Sigmoid colon (tissue), 7 donors: ENCODE measurements around the gene MCCC2. TPM values are rescaled to one million over a fixed set of nuclear protein-coding genes. Genes with fewer than 3 reads are reported as not detected.

Experiments
- DNase-seq: peaks from one replicate; pipeline ENCODE4 v3.0.0-alpha.2; 2019
- H3K27ac ChIP-seq, 4 donors: fragments of 200-600 bp; sonication (generic); one replicate each; pipeline ENCODE4 v1.5.1; 2016 to 2019; ENCODE audit warnings: mild to moderate bottlenecking in 1 of 4
- H3K27me3 ChIP-seq, 3 donors: fragments of 200-600 bp; sonication (generic); one replicate each; pipeline ENCODE4 v1.5.1; 2019; ENCODE audit warnings: mild to moderate bottlenecking in 1 of 3
- H3K36me3 ChIP-seq, 4 donors: fragments of 200-600 bp; sonication (generic); one replicate each; pipeline ENCODE4 v1.5.1; 2016 to 2019
- H3K4me1 ChIP-seq, 4 donors: fragments of 200-600 bp; sonication (generic); one replicate each; pipeline ENCODE4 v1.5.1; 2017 to 2019
- H3K4me3 ChIP-seq, 4 donors: fragments of 200-600 bp; sonication (generic); one replicate each; pipeline ENCODE4 v1.5.1; 2017 to 2019; ENCODE audit warnings: mild to moderate bottlenecking in 2 of 4, moderate library complexity in 1 of 4
- H3K9me3 ChIP-seq, 4 donors: fragments of 200-600 bp in 3 of 4; sonication (generic) in 3 of 4; one replicate each; pipeline versions ENCODE4 v1.5.1 to v1.6.1; 2013 to 2019
- CTCF ChIP-seq, 4 experiments: fragments of 450-650 bp in 3 of 4; fragments of 200-600 bp in 1 of 4; IDR thresholded peaks; one replicate each; pipeline ENCODE4 v1.5.1; 2016 to 2019; ENCODE audit warnings: antibody characterized with exemption in 4 of 4, mild to moderate bottlenecking in 3 of 4, moderate library complexity in 2 of 4
- EP300 ChIP-seq, 4 donors: sonication (generic); formaldehyde crosslinking; IDR thresholded peaks; one replicate each; pipeline ENCODE4 v1.6.1; 2017; ENCODE audit warnings: antibody characterized with exemption in 4 of 4
- POLR2A ChIP-seq, 2 donors: fragments of 450-650 bp; IDR thresholded peaks; one replicate each; pipeline ENCODE4 v1.6.1; 2016; ENCODE audit warnings: antibody characterized with exemption in 2 of 2, mild to moderate bottlenecking in 2 of 2, moderate library complexity in 2 of 2
- POLR2AphosphoS5 ChIP-seq, 4 donors: sonication (generic); formaldehyde crosslinking; IDR thresholded peaks; one replicate each; pipeline ENCODE4 v1.6.1; 2017; ENCODE audit warnings: antibody characterized with exemption in 4 of 4
- WGBS, 2 donors: extraction: QIAGEN DNeasy Blood & Tissue Kit; methylation state at CpG; one replicate each; pipeline ENCODE4 v1.1.7; 2013; 5-methylcytosine and 5-hydroxymethylcytosine counted together
- intact Hi-C: fragments of 100-400 bp; cut with DNase I; formaldehyde crosslinking; loops from one replicate; pipeline ENCODE4 v1.15.1; 2023
- polyA plus RNA-seq, 3 donors: library from polyadenylated mRNA; stranded (reverse); fragments of 200-250 nt; gene quantifications; one replicate each; pipeline ENCODE4 v1.2.3, GENCODE V29; 2013
- small RNA-seq, 3 donors: library from RNA; depleted of rRNA; stranded (forward); fragments of <200 nt; gene quantifications; one replicate each; pipeline ENCODE3, GENCODE V24; 2016
- total RNA-seq, 4 donors: library from RNA; depleted of rRNA; stranded (reverse); fragments of >200 nt; gene quantifications; one replicate each; pipeline ENCODE4 v1.1.0, GENCODE V29; 2016
- donor health status: healthy with polysubstance abuse.
- donor health status: Bipolar disorder and iron deficiency.
- donor health status: healthy.

Gene MCCC2
- total and polyA plus RNA-seq, 7 donors = 17.6 to 44.2 (median 23.8) TPM

- Histone ChIP-seq H3K27me3 (peaks cover 0 to 3% (median 0%) of the 10 kb centered on the region in 3 donors), H3K36me3 (no peaks in the 10 kb centered on the region), H3K9me3 (no peaks in the 10 kb centered on the region), H3K4me3 (no peak overlapping the region), H3K27ac (no peak overlapping the region), H3K4me1 (no peaks in the 10 kb centered on the region)
- intact Hi-C loops = no loop called here
- 65 to 67% methylated on average over 3 of the region's 3 CpGs for WGBS, 2 donors
- no peak for DNase-seq
- TF ChIP-seq EP300 (IDR thresholded peaks at IDR 0.05) (no peak), POLR2AphosphoS5 (IDR thresholded peaks at IDR 0.05) (no peak), CTCF (IDR thresholded peaks at IDR 0.05) (no peak), POLR2A (IDR thresholded peaks at IDR 0.05) (no peak)
Observed at GRCh38 chr5:71701407-71701806, 114.3 kb downstream of the MCCC2 start.

- Histone ChIP-seq H3K9me3 (no peaks in the 10 kb centered on the region), H3K27ac (no peak overlapping the region), H3K4me1 (no peaks in the 10 kb centered on the region), H3K4me3 (no peak overlapping the region), H3K36me3 (no peaks in the 10 kb centered on the region), H3K27me3 (no peaks in the 10 kb centered on the region)
- TF ChIP-seq POLR2AphosphoS5 (IDR thresholded peaks at IDR 0.05) (no peak), EP300 (IDR thresholded peaks at IDR 0.05) (no peak), CTCF (IDR thresholded peaks at IDR 0.05) (no peak), POLR2A (IDR thresholded peaks at IDR 0.05) (no peak)
- no peak for DNase-seq
- WGBS, 2 donors = 28 to 48% methylated on average over 4 of the region's 4 CpGs
- intact Hi-C loops = no loop called here
Observed at GRCh38 chr5:71703941-71704340, 116.8 kb downstream of the MCCC2 start.

GRCh38 chr5:71705421-71705820 lies 118.3 kb downstream of the MCCC2 start:
- H3K9me3 ChIP-seq = no peaks in the 10 kb centered on the region
- no peak overlapping the region for H3K4me3 ChIP-seq
- intact Hi-C loops = no loop called here
- no peak for DNase-seq
- no peak for TF ChIP-seq POLR2AphosphoS5 (IDR thresholded peaks at IDR 0.05)
- TF ChIP-seq EP300 (IDR thresholded peaks at IDR 0.05) = no peak
- TF ChIP-seq CTCF (IDR thresholded peaks at IDR 0.05) = no peak
- TF ChIP-seq POLR2A (IDR thresholded peaks at IDR 0.05) = no peak
- H3K4me1 ChIP-seq = no peaks in the 10 kb centered on the region
- no peaks in the 10 kb centered on the region for H3K27me3 ChIP-seq
- H3K27ac ChIP-seq = no peak overlapping the region
- 86 to 90% methylated on average over 5 of the region's 5 CpGs for WGBS, 2 donors
- H3K36me3 ChIP-seq = no peaks in the 10 kb centered on the region

- Histone ChIP-seq H3K4me1 (no peaks in the 10 kb centered on the region), H3K4me3 (no peak overlapping the region), H3K9me3 (no peaks in the 10 kb centered on the region), H3K27ac (no peak overlapping the region), H3K27me3 (no peaks in the 10 kb centered on the region), H3K36me3 (no peaks in the 10 kb centered on the region)
- WGBS, 2 donors = 20 to 54% methylated on average over 3 of the region's 3 CpGs
- TF ChIP-seq POLR2A (IDR thresholded peaks at IDR 0.05) (no peak), EP300 (IDR thresholded peaks at IDR 0.05) (no peak), POLR2AphosphoS5 (IDR thresholded peaks at IDR 0.05) (no peak), CTCF (IDR thresholded peaks at IDR 0.05) (no peak)
- DNase-seq = no peak
- intact Hi-C loops = no loop called here
Observed at GRCh38 chr5:71706906-71707305, 119.8 kb downstream of the MCCC2 start.

Small RNA genes lying within 50 kb of the gene (small RNA-seq; reads per million reads assigned to genes)
- 0 reads per million in 3 donors for gene HMGN1P12

Other genes starting within 250 kb of the MCCC2 start
- 10 to 100 TPM; 26.6 to 33.0 (median 28.9) TPM for gene BDP1, start 131.7 kb upstream of the MCCC2 start, total RNA-seq
- 1 to 10 TPM; 4.8 to 9.8 (median 5.5) TPM for gene BDP1, start 131.7 kb upstream of the MCCC2 start, polyA plus RNA-seq
- 10 to 100 TPM in 3 of 4 donors, 1 to 10 TPM in 1; 8.4 to 39.8 (median 18.2) TPM for gene CARTPT, start 131.9 kb downstream of the MCCC2 start, total RNA-seq
- 1 to 10 TPM in 1 of 3 donors, not detected in 2; 4.4 TPM for gene CARTPT, start 131.9 kb downstream of the MCCC2 start, polyA plus RNA-seq